Activated naive CD4-positive, alpha-beta T cell treated with anti-CD3 and anti-CD28 coated beads for 36 hours (primary cell): ENCODE results near the gene ADGRE2. TPM values are rescaled to one million over a fixed set of nuclear protein-coding genes. Genes with fewer than 3 reads are reported as not detected.
A peak's percentile ranks its signal among the peaks of the same experiment; 100 is the strongest.
"Not testable (repeated sequence)": the region's sequence is repeated elsewhere in the genome, so short reads cannot be mapped to it uniquely, and the experiment has no call there.

Source experiments
- CTCF ChIA-PET: fragments of 350-600 bp; sonication (Branson Sonifier 250); formaldehyde crosslinking; loops from one replicate; lab custom pipeline; 2021; ENCODE audit warnings: antibody characterized with exemption; lab: Charles Lee
- DNase-seq: peaks from one replicate; pipeline ENCODE4 v3.0.0-alpha.2; 2020
- H3K27ac Mint-ChIP-seq: one replicate; pipeline ENCODE4 v1.8.0; 2021; ENCODE audit warnings: mild to moderate bottlenecking, mixed read lengths
- H3K27me3 Mint-ChIP-seq: one replicate; pipeline ENCODE4 v1.8.0; 2021; ENCODE audit warnings: low read depth, mixed read lengths
- H3K36me3 Mint-ChIP-seq: one replicate; pipeline ENCODE4 v1.8.0; 2021; ENCODE audit warnings: low read depth, mixed read lengths
- H3K4me1 Mint-ChIP-seq: one replicate; pipeline ENCODE4 v1.8.0; 2021; ENCODE audit warnings: low read depth, mixed read lengths
- H3K4me3 Mint-ChIP-seq: one replicate; pipeline ENCODE4 v1.8.0; 2021; ENCODE audit warnings: mild to moderate bottlenecking, moderate library complexity, mixed read lengths
- H3K9me3 Mint-ChIP-seq: one replicate; pipeline ENCODE4 v1.8.0; 2021; ENCODE audit warnings: mixed read lengths
- intact Hi-C: fragments of 100-400 bp; cut with micrococcal nuclease; formaldehyde crosslinking; loops from one replicate; pipeline ENCODE4 v1.15.1; 2023
- total RNA-seq, 2 experiments: library from RNA; stranded (reverse); gene quantifications; one replicate each; pipeline ENCODE4 v1.2.3, GENCODE V29; 2021

ADGRE2 gene
- total RNA-seq, 2 experiments from 2014 or later: 0.40 to 0.45 TPM

DNA sequence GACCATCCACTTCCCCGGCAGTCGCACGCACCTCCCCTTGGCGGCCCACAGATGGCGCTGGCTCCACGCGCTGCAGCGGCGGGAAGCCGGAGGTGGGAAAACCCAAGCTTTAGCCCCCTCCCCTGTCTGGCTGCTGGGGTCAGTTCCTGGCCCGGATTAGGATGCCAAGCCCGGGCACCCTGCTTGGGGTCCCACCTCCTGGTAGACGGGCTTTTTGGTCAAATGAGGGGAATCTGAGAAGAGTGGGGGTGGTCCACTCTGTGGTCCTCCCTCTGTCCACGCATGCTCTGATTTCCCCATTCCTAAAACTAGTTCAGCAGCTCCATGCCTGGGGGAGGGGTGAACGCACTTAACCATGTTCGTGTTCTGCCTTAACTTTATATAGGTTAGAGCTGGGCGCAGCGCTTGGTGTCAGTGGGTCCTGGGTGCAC, 8.1 kb upstream of the ADGRE2 start:
- CTCF ChIA-PET: interaction anchor here (0.6 to 2.7 kb wide), 11 partner anchors 9 to 241 kb away, joined by 3 to 12 read pairs (median 3); no protein-coding TSS in a partner anchor
- Mint-ChIP-seq H3K27ac (no peak overlapping the region), H3K4me3 (no peak overlapping the region), H3K9me3 (peaks cover 2% of the 10 kb centered on the region), H3K27me3 (peaks cover 15% of the 10 kb centered on the region), H3K4me1 (peaks cover 15% of the 10 kb centered on the region), H3K36me3 (no peaks in the 10 kb centered on the region)
- peak; percentile 32 for DNase-seq
- intact Hi-C loops: loop anchor here (2.0 kb wide), 1 partner anchor 102 kb away; no protein-coding TSS in a partner anchor

DNA sequence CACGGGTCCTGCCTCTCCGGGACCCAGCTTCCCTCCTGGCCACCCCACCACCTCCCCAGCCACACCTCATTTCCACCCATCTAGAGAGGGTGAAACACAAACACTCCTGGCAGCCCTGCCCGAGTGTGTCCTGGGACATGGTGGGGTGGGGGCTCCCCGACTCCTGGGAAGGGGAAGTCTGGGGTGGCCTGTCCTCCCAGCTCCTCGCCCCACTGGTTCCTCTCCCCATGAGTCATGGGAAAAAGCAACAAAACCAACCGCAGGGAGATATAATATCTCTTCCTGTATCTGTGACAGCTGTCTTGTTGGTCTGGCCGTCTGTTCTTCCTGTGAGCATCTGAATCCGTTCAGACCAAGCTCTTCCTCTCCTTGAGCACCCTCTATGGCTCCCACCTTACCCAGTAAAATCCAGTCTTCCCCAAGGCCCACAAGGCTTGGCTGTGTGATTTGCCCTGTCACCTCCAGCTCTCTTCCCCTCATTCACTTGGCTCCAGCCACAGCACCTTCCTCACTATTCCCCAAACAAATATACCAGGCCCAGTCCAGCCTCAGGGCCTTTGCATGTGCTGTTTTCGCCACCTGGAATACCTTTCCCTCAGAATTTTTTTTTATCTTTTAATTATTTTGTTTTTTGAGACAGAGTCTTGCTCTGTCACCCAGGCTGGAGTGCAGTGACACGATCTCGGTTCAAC, 6.9 kb upstream of the ADGRE2 start:
- H3K36me3 Mint-ChIP-seq, H3K27ac Mint-ChIP-seq, H3K9me3 Mint-ChIP-seq, H3K4me3 Mint-ChIP-seq, intact Hi-C loops: not testable (repeated sequence)
- CTCF ChIA-PET: interaction anchor here (0.5 to 0.7 kb wide), 2 partner anchors 10 to 758 kb away, joined by 3 to 4 read pairs; no protein-coding TSS in a partner anchor
- Mint-ChIP-seq H3K4me1 (peaks cover 15% of the 10 kb centered on the region), H3K27me3 (peaks cover 18% of the 10 kb centered on the region)
- peak; percentile 15 for DNase-seq

DNA sequence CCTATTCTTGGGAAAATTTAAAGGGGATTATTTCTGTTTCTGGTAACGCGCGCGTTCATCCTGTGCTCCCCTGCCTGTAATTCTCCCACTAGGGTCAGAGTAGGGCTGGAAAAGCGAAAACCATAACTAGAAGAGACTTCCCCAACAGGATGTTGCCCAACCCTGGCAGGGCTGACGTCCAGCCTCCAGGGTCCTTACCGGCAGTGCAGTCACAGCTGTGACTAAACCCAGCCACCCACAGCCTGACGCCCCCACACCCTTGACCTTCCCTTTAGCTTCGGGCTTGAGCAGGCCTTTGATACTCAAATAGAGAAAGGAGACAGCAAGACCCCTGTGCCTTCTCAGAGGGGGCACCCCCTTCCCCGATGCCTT, 6.4 kb upstream of the ADGRE2 start:
- H3K9me3 Mint-ChIP-seq, H3K27ac Mint-ChIP-seq, H3K4me3 Mint-ChIP-seq, CTCF ChIA-PET, H3K36me3 Mint-ChIP-seq, intact Hi-C loops: not testable (repeated sequence)
- DNase-seq: peak; percentile 9
- H3K4me1 Mint-ChIP-seq: peaks cover 15% of the 10 kb centered on the region
- H3K27me3 Mint-ChIP-seq: peaks cover 18% of the 10 kb centered on the region

DNA sequence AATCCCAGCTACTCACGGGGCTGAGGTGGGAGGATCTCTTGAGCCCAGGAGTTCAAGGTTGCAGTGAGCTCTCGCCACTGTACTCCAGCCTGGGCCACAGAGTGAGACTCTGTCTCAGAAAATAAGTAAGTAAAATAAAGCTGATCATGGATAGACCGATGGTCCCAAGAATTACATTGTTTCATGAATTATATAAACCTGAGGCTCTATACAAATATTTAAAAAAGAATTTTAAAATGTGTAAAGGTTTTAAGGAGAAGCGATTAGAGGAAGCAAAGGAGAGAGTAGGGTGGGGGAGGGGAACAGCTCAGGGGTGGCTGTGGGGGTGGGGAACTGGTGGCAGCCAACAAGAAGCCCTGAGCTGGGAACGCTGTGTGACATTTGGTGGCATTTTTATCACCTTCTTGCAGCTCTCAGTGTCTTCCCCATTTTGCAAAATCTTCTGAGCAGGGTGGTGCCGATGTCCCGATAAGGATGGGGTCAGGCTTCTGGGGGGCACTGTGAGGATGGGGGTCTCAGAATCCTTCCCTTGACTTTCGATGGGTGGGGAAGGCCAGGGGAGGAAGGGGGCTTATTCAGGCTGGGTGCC, 5.1 kb upstream of the ADGRE2 start:
- H3K36me3 Mint-ChIP-seq, DNase-seq, H3K4me3 Mint-ChIP-seq, H3K27ac Mint-ChIP-seq, intact Hi-C loops, H3K9me3 Mint-ChIP-seq: not testable (repeated sequence)
- CTCF ChIA-PET: interaction anchor here (0.6 kb wide), 1 partner anchor 112 kb away, joined by 3 read pairs; no protein-coding TSS in a partner anchor
- Mint-ChIP-seq H3K4me1 (peaks cover 15% of the 10 kb centered on the region), H3K27me3 (peaks cover 19% of the 10 kb centered on the region)

DNA sequence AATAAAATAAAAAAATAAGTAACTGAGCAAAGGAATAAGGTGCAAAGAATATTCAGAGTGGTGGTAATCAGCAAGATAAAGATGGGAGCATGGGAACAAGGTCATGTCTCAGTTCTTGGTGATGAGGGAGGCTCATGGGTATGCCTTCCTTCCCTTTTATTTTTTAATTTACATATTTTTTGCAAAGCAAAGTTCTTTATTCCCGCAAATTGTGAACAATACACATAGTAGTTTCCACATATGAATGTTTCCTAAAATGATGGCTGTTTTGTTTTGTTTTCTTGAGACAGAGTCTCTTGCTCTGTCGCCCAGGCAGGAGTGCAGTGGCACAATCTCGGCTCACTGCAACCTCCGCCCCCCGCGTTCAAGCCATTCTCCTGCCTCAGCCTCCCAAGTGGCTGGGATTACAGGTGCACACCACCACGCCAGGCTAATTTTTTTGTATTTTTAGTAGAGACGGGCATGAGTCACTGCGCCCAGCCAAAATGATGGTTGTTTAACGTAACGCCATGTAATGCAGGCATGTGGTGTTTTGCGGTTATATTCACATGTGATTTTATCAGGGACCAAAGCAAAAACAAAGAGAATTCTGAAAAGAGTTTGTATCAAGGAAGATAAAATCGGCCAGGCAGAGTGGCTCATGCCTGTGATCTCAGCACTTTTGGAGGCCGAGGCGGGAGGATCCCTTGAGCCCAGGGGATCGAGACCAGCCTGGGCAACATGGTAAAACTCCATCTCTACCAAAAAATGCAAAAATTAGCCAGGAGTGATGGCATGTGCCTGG, 4.5 kb upstream of the ADGRE2 start:
- no peak overlapping the region for H3K4me3 Mint-ChIP-seq
- peaks cover 15% of the 10 kb centered on the region for H3K4me1 Mint-ChIP-seq
- H3K9me3 Mint-ChIP-seq: no peaks in the 10 kb centered on the region
- H3K27ac Mint-ChIP-seq: no peak overlapping the region
- peaks cover 19% of the 10 kb centered on the region for H3K27me3 Mint-ChIP-seq
- no peaks in the 10 kb centered on the region for H3K36me3 Mint-ChIP-seq
- no peak for DNase-seq
- intact Hi-C loops: no loop called here
- CTCF ChIA-PET: interaction anchor here (0.6 kb wide), 2 partner anchors 111 to 475 kb away, joined by 3 read pairs; no protein-coding TSS in a partner anchor

DNA sequence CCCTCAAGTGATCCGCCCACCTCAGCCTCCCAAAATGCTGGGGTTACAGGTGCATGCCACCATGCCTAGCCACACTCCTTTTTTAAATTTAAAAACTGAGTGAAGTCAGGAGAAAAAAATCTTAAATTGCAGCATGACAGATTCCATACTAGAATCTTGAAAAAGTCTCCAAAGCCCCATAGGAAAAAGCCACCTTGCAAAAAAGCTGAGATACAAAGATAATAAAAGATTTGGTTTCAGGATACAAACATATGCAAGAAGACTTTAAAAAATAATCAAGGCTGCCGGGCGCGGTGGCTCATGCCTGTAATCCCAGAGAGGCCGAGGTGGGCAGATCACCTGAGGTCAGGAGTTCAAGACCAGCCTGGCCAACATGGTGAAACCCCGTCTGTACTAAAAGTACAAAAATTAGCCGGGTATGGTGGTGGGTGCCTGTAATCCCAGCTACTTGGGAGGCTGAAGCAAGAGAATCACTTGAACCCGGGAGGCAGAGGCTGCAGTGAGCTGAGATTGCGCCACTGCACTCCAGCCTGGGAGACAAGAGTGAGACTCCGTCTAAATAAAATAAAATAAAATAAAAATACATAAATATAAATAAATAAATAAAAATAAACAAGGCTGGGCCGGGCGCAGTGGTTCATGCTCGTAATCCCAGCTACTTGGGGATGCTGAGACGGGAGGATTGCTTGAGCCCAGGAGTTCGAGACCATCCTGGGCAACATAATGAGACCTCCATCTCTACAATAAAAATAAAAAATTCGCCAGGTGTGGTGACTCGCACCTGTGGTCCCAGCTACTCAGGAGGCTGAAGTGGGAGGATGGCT, 3.6 kb upstream of the ADGRE2 start:
- H3K27ac Mint-ChIP-seq, H3K9me3 Mint-ChIP-seq, intact Hi-C loops, H3K36me3 Mint-ChIP-seq, DNase-seq, H3K4me3 Mint-ChIP-seq: not testable (repeated sequence)
- CTCF ChIA-PET: interaction anchor here (0.6 kb wide), 1 partner anchor 474 kb away, joined by 3 read pairs; no protein-coding TSS in a partner anchor
- Mint-ChIP-seq H3K4me1 (peaks cover 15% of the 10 kb centered on the region), H3K27me3 (peaks cover 22% of the 10 kb centered on the region)

DNA sequence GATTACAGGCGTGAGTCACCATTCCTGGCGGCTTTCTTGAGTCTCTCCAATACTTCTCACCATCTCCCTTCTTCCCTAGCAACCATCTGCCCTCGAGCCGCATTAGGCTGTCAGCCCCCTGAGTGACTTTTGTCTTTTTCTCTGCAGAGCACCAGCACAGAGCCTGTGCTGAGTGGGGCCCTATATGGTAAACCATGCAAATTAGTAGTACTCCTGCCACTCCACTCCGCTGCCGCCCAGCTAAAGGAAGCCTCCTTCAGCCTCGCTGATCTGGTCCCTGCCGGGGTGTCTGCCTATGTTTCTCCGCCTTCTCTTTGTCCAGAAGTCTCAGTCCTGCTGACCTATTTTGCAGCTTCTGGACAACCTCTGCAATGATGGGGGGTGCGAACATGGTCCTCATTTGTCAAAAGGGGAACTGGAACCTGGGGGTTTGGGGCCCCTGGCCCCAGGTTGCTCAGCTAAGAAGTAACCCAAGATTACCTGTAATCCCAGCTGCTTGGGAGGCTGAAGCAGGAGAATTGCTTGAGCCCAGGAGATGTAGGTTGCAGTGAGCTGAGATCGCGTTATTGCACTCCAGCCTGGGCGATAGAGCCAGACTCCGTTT, 2.4 kb upstream of the ADGRE2 start:
- H3K9me3 Mint-ChIP-seq: not testable (repeated sequence)
- CTCF ChIA-PET: interaction anchor here (0.6 kb wide), 1 partner anchor 94 kb away, joined by 3 read pairs; no protein-coding TSS in a partner anchor
- peaks cover 26% of the 10 kb centered on the region for H3K27me3 Mint-ChIP-seq

DNA sequence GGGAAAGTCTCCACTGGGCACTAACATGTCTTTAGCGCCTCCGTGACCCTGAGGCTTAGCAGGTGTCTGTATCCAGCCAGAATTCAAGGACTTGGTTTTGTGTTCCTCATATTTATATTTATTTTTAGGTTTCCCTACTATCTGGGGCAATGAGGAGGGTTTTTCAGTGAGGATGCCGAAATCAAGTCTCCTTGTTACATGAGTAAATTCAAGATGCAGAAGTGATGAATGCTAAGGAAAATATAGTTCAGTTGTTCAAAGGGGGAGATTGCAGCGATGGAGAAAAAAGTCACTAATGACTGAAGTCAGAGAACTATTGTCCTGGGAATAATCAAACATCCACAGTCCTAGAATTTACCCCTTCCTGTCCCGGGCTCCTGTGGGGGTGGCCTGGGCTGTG, 791 bp upstream of the ADGRE2 start:
- H3K4me1 Mint-ChIP-seq: peaks cover 7% of the 10 kb centered on the region
- CTCF ChIA-PET: no interaction called here
- intact Hi-C loops: no loop called here
- peaks cover 28% of the 10 kb centered on the region for H3K27me3 Mint-ChIP-seq
- no peak for DNase-seq
- no peak overlapping the region for H3K27ac Mint-ChIP-seq
- no peaks in the 10 kb centered on the region for H3K9me3 Mint-ChIP-seq
- no peaks in the 10 kb centered on the region for H3K36me3 Mint-ChIP-seq
- H3K4me3 Mint-ChIP-seq: no peak overlapping the region

More for the DNA sequence above, 2.4 kb upstream of the ADGRE2 start:
- H3K36me3 Mint-ChIP-seq, H3K27ac Mint-ChIP-seq, DNase-seq, intact Hi-C loops, H3K4me3 Mint-ChIP-seq: not testable (repeated sequence)
- H3K4me1 Mint-ChIP-seq: peaks cover 13% of the 10 kb centered on the region

DNA sequence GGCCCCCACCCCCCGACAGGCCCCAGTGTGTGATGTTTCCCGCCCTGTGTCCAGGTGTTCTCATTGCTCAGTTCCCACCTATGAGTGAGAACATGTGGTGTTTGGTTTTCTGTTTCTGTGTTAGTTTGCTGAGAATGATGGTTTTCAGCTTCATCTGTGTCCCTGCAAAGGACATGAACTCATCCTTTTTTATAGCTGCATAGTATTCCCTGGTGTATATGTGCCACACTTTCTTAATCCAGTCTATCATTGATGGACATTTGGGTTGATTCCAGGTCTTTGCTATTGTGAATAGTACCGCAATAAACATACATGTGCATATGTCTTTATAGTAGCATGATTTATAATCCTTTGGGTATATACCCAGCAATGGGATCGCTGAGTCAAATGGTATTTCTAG, 715 bp downstream of the ADGRE2 start:
- H3K36me3 Mint-ChIP-seq, DNase-seq, H3K27ac Mint-ChIP-seq, H3K9me3 Mint-ChIP-seq, intact Hi-C loops, H3K4me3 Mint-ChIP-seq, H3K4me1 Mint-ChIP-seq: not testable (repeated sequence)
- CTCF ChIA-PET: interaction anchor here (1.9 kb wide), 1 partner anchor 9 kb away, joined by 12 read pairs; no protein-coding TSS in a partner anchor
- peaks cover 26% of the 10 kb centered on the region for H3K27me3 Mint-ChIP-seq

DNA sequence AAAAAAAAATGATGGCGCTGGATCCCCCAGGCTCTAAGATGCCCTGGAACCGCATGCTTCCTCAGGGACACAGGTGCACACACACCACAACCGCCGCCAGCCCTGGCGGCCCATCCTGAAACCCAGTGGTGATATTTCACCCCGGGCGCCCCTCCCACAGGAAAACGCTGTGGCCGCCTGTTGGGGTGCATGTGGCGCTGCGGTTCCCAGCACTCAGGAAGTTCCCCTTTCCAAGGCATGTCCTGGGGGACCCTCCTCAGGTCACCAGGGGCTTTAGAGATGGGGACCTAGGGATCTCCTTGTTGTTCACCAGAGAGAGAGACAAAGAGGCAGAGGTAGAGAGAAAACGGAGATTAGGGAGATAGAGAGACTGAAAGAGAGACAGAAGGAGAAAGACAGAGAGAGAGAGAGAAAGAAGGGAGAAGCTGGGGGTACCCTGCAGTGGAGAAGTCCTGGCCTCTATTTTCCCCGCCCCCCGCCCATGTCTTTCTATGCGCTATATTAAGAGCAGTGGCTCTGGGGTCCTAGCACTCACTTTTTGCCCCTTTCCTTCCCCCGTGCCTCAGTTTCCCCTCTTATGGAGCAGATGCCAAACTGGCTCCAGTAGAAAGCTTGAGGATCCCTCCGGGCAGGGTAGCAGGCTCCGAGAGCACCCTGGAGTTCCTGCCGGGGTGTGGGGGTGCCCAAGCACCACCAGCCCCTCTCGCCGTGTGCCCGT, 2.3 kb downstream of the ADGRE2 start:
- Mint-ChIP-seq H3K27ac (no peak overlapping the region), H3K36me3 (no peaks in the 10 kb centered on the region), H3K4me3 (no peak overlapping the region), H3K4me1 (peaks cover 7% of the 10 kb centered on the region), H3K9me3 (no peaks in the 10 kb centered on the region), H3K27me3 (peaks cover 26% of the 10 kb centered on the region)
- intact Hi-C loops: no loop called here
- DNase-seq: no peak
- CTCF ChIA-PET: interaction anchor here (0.6 to 1.9 kb wide), 3 partner anchors 11 to 203 kb away, joined by 4 to 12 read pairs (median 5); no protein-coding TSS in a partner anchor

DNA sequence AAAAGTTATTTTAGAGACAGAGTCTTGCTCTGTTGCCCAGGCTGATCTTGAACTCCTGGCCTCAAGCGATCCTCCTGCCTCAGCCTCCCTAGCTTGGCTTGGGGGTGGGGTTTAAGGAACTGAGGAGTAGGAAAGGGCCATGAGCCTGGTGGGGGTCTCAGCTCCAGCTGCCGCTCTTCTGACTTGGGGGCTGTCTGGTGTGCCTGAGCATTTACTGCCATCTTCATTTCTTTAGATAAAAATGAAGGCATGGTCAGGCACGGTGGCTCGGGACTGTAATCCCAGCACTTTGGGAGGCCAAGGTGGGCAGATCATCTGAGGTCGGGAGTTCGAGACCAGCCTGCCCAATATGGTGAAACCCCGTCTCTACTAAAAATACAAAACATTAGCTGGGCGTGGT, 3.0 kb downstream of the ADGRE2 start:
- H3K27ac Mint-ChIP-seq, H3K4me3 Mint-ChIP-seq, H3K4me1 Mint-ChIP-seq, DNase-seq, intact Hi-C loops, H3K36me3 Mint-ChIP-seq, H3K9me3 Mint-ChIP-seq: not testable (repeated sequence)
- H3K27me3 Mint-ChIP-seq: peaks cover 24% of the 10 kb centered on the region
- CTCF ChIA-PET: interaction anchor here (1.2 kb wide), 1 partner anchor 11 kb away, joined by 3 read pairs; no protein-coding TSS in a partner anchor
